H9 (cell line): ENCODE results near the gene COMP. TPM values are rescaled to one million over a fixed set of nuclear protein-coding genes. Genes with fewer than 3 reads are reported as not detected.

ENCODE experiments used
- DNase-seq: peaks from one replicate; pipeline ENCODE4 v3.0.0-alpha.2; 2017
- H2AFZ ChIP-seq: one replicate; pipeline ENCODE4 v1.6.1; 2013; ENCODE audit warnings: mild to moderate bottlenecking, low read length, control low read depth, moderate library complexity
- H2AK5ac ChIP-seq: 2 replicates; pipeline ENCODE4 v1.6.1; 2013; ENCODE audit warnings: low read length, control low read depth, mixed read lengths; ENCODE audit not compliant: insufficient read length
- H2BK120ac ChIP-seq: one replicate; pipeline ENCODE4 v1.6.1; 2013; ENCODE audit warnings: low read depth, mild to moderate bottlenecking, low read length, control low read depth, inconsistent platforms; ENCODE audit not compliant: poor library complexity, severe bottlenecking
- H2BK12ac ChIP-seq: 2 replicates; pipeline ENCODE4 v1.6.1; 2013; ENCODE audit warnings: low read length, control low read depth, mixed read lengths, low read depth; ENCODE audit not compliant: insufficient read length
- H2BK15ac ChIP-seq: 2 replicates; pipeline ENCODE4 v1.6.1; 2013; ENCODE audit warnings: low read depth, low read length, control low read depth
- H2BK20ac ChIP-seq: one replicate; pipeline ENCODE4 v1.6.1; 2013; ENCODE audit warnings: low read depth, mild to moderate bottlenecking, low read length, control low read depth, inconsistent platforms; ENCODE audit not compliant: poor library complexity, severe bottlenecking
- H2BK5ac ChIP-seq: 2 replicates; pipeline ENCODE4 v1.6.1; 2013; ENCODE audit warnings: low read length, control low read depth, mixed read lengths; ENCODE audit not compliant: insufficient read length
- H3K14ac ChIP-seq: 2 replicates; pipeline ENCODE4 v1.6.1; 2013; ENCODE audit warnings: low read length, control low read depth; ENCODE audit not compliant: insufficient read depth
- H3K18ac ChIP-seq: 2 replicates; pipeline ENCODE4 v1.6.1; 2013; ENCODE audit warnings: low read depth, mild to moderate bottlenecking, mixed read lengths, low read length, control low read depth; ENCODE audit not compliant: insufficient read length
- H3K23ac ChIP-seq: 2 replicates; pipeline ENCODE4 v1.6.1; 2013; ENCODE audit warnings: low read length, control low read depth, mixed read lengths, low read depth; ENCODE audit not compliant: insufficient read length
- H3K23me2 ChIP-seq: 2 replicates; pipeline ENCODE4 v1.6.1; 2013; ENCODE audit warnings: low read depth, mild to moderate bottlenecking, mixed read lengths, low read length, control low read depth; ENCODE audit not compliant: insufficient read length, poor library complexity, severe bottlenecking
- H3K27ac ChIP-seq: 2 replicates; pipeline ENCODE4 v1.5.1; 2013; ENCODE audit warnings: low read length, control low read depth, mixed read lengths, low read depth; ENCODE audit not compliant: insufficient read length
- H3K27me3 ChIP-seq: 2 replicates; pipeline ENCODE4 v1.6.1; 2013; ENCODE audit warnings: low read length, control low read depth, inconsistent platforms; ENCODE audit not compliant: insufficient read depth
- H3K4ac ChIP-seq: 2 replicates; pipeline ENCODE4 v1.6.1; 2013; ENCODE audit warnings: low read depth, mild to moderate bottlenecking, control low read depth, inconsistent platforms, low read length, moderate library complexity
- H3K4me1 ChIP-seq: 2 replicates; pipeline ENCODE4 v1.6.1; 2013; ENCODE audit warnings: low read length, control low read depth, inconsistent platforms; ENCODE audit not compliant: insufficient read depth
- H3K4me2 ChIP-seq: 2 replicates; pipeline ENCODE4 v1.6.1; 2013; ENCODE audit warnings: low read length, control low read depth, mixed read lengths; ENCODE audit not compliant: insufficient read length, insufficient read depth
- H3K56ac ChIP-seq: 2 replicates; pipeline ENCODE4 v1.6.1; 2013; ENCODE audit warnings: low read depth, mild to moderate bottlenecking, mixed read lengths, low read length, control low read depth; ENCODE audit not compliant: insufficient read length
- H3K79me1 ChIP-seq: 2 replicates; pipeline ENCODE4 v1.6.1; 2013; ENCODE audit warnings: low read depth, mild to moderate bottlenecking, moderate library complexity, low read length, control low read depth, inconsistent platforms; ENCODE audit not compliant: insufficient read depth, poor library complexity, severe bottlenecking
- H3K79me2 ChIP-seq: 2 replicates; pipeline ENCODE4 v1.6.1; 2013; ENCODE audit warnings: low read length, control low read depth, inconsistent platforms; ENCODE audit not compliant: insufficient read depth
- H3K9ac ChIP-seq: 2 replicates; pipeline ENCODE4 v1.6.1; 2013; ENCODE audit warnings: low read length, control low read depth, mixed read lengths; ENCODE audit not compliant: insufficient read length; ENCODE audit errors: extremely low read depth
- H3K9me3 ChIP-seq: one replicate; pipeline ENCODE4 v1.6.1; 2013; ENCODE audit warnings: low read depth, low read length, inconsistent platforms; ENCODE audit not compliant: control insufficient read depth
- H3T11ph ChIP-seq: one replicate; pipeline ENCODE4 v1.6.1; 2013; ENCODE audit warnings: mild to moderate bottlenecking, low read length, control low read depth, inconsistent platforms
- H4K20me1 ChIP-seq: one replicate; pipeline ENCODE4 v1.6.1; 2013; ENCODE audit not compliant: control insufficient read depth, insufficient read length, insufficient read depth
- H4K5ac ChIP-seq: 2 replicates; pipeline ENCODE4 v1.6.1; 2013; ENCODE audit warnings: low read depth, mild to moderate bottlenecking, mixed read lengths, low read length, control low read depth; ENCODE audit not compliant: insufficient read length
- H4K8ac ChIP-seq: replicated peaks from 2 replicates; pipeline ENCODE4 v1.6.1; 2013; ENCODE audit warnings: low read length, control low read depth, mixed read lengths, low read depth; ENCODE audit not compliant: insufficient read length
- H4K91ac ChIP-seq: 2 replicates; pipeline ENCODE4 v1.6.1; 2013; ENCODE audit warnings: low read depth, mild to moderate bottlenecking, moderate library complexity, mixed read lengths, low read length, control low read depth; ENCODE audit not compliant: insufficient read length
- H3K27ac Mint-ChIP-seq, 3 experiments: 2 replicates in 2 of 3; 3 replicates in 1 of 3; pipeline ENCODE4 v1.8.0; 2020 to 2021; ENCODE audit warnings: mixed read lengths in 3 of 3, mild to moderate bottlenecking in 1 of 3, moderate library complexity in 1 of 3
- H3K27me3 Mint-ChIP-seq: 2 replicates; pipeline ENCODE4 v1.8.0; 2021; ENCODE audit warnings: low read depth, mild to moderate bottlenecking, moderate library complexity, mixed read lengths
- H3K36me3 Mint-ChIP-seq, 3 experiments: 2 replicates in 2 of 3; 3 replicates in 1 of 3; pipeline ENCODE4 v1.8.0; 2020 to 2021; ENCODE audit warnings: low read depth in 3 of 3, mixed read lengths in 3 of 3; ENCODE audit not compliant: insufficient read depth in 1 of 3
- H3K4me1 Mint-ChIP-seq, 2 experiments: 2 replicates each; pipeline ENCODE4 v1.8.0; 2020; ENCODE audit warnings: mixed read lengths in 2 of 2
- H3K4me3 Mint-ChIP-seq, 2 experiments: 2 replicates in 1 of 2; 3 replicates in 1 of 2; pipeline ENCODE4 v1.8.0; 2020 to 2021; ENCODE audit warnings: mild to moderate bottlenecking in 2 of 2, mixed read lengths in 2 of 2, moderate library complexity in 1 of 2
- H3K9me3 Mint-ChIP-seq, 2 experiments: 2 replicates in 1 of 2; 3 replicates in 1 of 2; pipeline ENCODE4 v1.8.0; 2020; ENCODE audit warnings: mild to moderate bottlenecking in 2 of 2, mixed read lengths in 2 of 2, moderate library complexity in 1 of 2
- CTCF ChIP-seq: fragments of 200-600 bp; sonication (generic); conservative IDR thresholded peaks from 3 replicates; pipeline ENCODE4 v1.8.0; 2021; ENCODE audit warnings: antibody characterized with exemption, mild to moderate bottlenecking
- WGBS: extraction: QIAGEN DNeasy Blood & Tissue Kit; methylation state at CpG from one replicate; pipeline ENCODE4 v1.1.7; 2013; ENCODE audit warnings: missing lambda C conversion rate, low lambda C conversion rate, mixed read lengths; ENCODE audit not compliant: insufficient read length; ENCODE audit errors: extremely low coverage; 5-methylcytosine and 5-hydroxymethylcytosine counted together
- total RNA-seq: library from RNA; stranded (reverse); gene quantifications from 2 replicates; pipeline ENCODE4 v1.2.1, GENCODE V29; 2021

COMP gene
- total RNA-seq, 1 experiment from 2014 or later: 0.15 TPM

- Histone ChIP-seq H3K4me1 (no peaks in the 10 kb centered on the region), H2BK12ac (no peak overlapping the region), H3K56ac (no peak overlapping the region), H3K14ac (no peak overlapping the region), H3K4ac (no peak overlapping the region), H3K79me2 (peaks cover 10% of the 10 kb centered on the region; the same call in 1 of the 2 replicates), H2BK15ac (no peak overlapping the region), H3K27me3 (peaks cover 3% of the 10 kb centered on the region; the same call in 1 of the 2 replicates), H2AK5ac (no peak overlapping the region), H4K91ac (no peak overlapping the region), H3K9me3 (no peaks in the 10 kb centered on the region), H4K5ac (no peak overlapping the region), H3T11ph (no peak overlapping the region), H2AFZ (no peak overlapping the region), H4K20me1 (no peaks in the 10 kb centered on the region), H3K27ac (no peak overlapping the region), H3K18ac (no peak overlapping the region), H3K23me2 (peaks cover 8% of the 10 kb centered on the region), H3K79me1 (no peaks in the 10 kb centered on the region), H4K8ac (no peak overlapping the region), H2BK20ac (no peak overlapping the region), H3K4me2 (no peak overlapping the region), H3K23ac (no peak overlapping the region), H2BK5ac (no peak overlapping the region), H2BK120ac (no peak overlapping the region), H3K9ac (no peak overlapping the region)
- Mint-ChIP-seq H3K27me3 (peaks cover 57% of the 10 kb centered on the region), H3K9me3 (peaks cover 13% of the 10 kb centered on the region in 2 experiments), H3K4me1 (peaks cover 8 to 11% of the 10 kb centered on the region in 2 experiments), H3K27ac (no peak overlapping the region), H3K36me3 (peaks cover 0 to 8% (median 6%) of the 10 kb centered on the region in 3 experiments; a peak in 5 of 7 replicates), H3K4me3 (no peak overlapping the region)
- DNase-seq: no peak
- no peak for TF ChIP-seq CTCF
- no CpG with 5 or more reads among the region's 6 CpGs for WGBS
Measured at GRCh38 chr19:18828786-18829185, 37.7 kb upstream of the COMP start.
